ENCODE results near the gene CDCA4. TPM values are rescaled to one million over a fixed set of nuclear protein-coding genes. Genes with fewer than 3 reads are reported as not detected.

Gene CDCA4
- total and polyA plus RNA-seq, 2 donors (not counting 3 experiments of a cell fraction or from before 2014, with no cell fraction given) = 29.9 to 44.5 TPM

DNA sequence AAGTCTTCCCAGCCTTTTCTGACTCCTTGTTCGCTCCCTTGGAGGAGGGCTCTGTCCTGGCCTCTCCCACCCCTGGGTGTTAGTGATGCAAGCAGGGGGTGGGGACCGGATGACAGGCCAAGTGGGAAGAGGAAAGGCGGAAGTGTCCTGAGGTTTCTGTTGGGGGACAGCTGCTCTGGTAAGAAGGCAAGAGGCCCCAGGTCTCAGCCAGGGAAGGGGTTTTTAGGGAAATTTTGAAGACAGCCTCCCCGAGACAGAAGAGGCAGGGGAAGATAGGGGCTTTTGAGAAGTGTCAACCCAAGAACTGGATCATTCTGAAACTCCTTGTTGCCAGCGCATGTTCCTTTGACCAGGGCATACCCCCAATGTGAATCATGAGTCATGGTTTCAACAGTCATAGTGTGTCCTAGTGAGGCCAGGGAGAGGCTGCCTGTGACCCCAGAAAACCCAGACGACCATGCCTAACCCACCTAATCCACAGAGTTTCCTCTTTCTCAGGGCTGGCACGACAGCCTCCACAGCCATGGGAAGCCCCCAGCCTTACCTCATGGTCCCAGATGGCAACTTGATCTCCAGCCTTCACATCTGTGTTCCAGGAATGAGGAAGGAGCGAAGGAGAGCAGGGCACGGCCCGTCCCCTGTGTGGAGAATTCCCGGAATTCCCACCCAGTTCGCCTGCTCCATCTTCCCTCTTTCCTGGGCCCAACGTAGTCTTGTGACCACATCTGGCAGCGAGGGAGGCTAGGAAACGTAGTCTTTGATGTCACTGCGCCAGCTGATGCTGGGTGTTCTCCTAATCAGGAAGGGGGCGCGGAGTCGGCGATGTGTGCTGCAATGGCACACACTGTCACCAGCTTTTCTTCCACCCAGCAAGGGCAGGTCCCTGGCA, 49.2 kb upstream of the CDCA4 start:
- Histone ChIP-seq H3K9me1 (replicated peaks; ENCODE audit: control insufficient read depth, extremely low read depth, insufficient read depth, low read length) (no peaks in the 10 kb centered on the region), H3K4me2 (ENCODE audit: insufficient read depth, low read length) (no peak overlapping the region), H3K79me2 (ENCODE audit: control insufficient read depth, insufficient read depth, low read length) (no peaks in the 10 kb centered on the region), H3K4me1 (ENCODE audit: control insufficient read depth, extremely low read depth, insufficient read depth, low read length) (no peaks in the 10 kb centered on the region), H3K4me3 (replicated peaks in 1 of 3; ENCODE audit: insufficient read depth in 1 of 3, low read depth in 1 of 3, low read length in 3 of 3) (no peak overlapping the region), H3K9me3 (replicated peaks; ENCODE audit: control insufficient read depth, insufficient read depth, low read length) (no peaks in the 10 kb centered on the region), H3K9ac (replicated peaks; ENCODE audit: extremely low read depth, insufficient read depth, low read length) (no peak overlapping the region), H3K27me3 (ENCODE audit: control insufficient read depth in 2 of 2, insufficient read depth in 2 of 2, low read length in 2 of 2) (no peaks in the 10 kb centered on the region), H3K27ac (ENCODE audit: insufficient read depth, low read depth, low read length) (no peak overlapping the region), H2AFZ (ENCODE audit: low read depth, low read length) (no peak overlapping the region), H4K20me1 (replicated peaks; ENCODE audit: control insufficient read depth, extremely low read depth, insufficient read depth, low read length) (no peaks in the 10 kb centered on the region), H3K36me3 (ENCODE audit: control insufficient read depth in 2 of 2, extremely low read depth in 1 of 2, insufficient read depth in 2 of 2, low read length in 2 of 2) (no peaks in the 10 kb centered on the region)
- TF ChIP-seq, protein P1, sequence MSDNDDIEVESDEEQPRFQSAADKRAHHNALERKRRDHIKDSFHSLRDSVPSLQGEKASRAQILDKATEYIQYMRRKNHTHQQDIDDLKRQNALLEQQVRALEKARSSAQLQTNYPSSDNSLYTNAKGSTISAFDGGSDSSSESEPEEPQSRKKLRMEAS (IDR thresholded peaks at IDR 0.05; ENCODE audit: insufficient read depth, insufficient read length) = no peak
- no peak for TF ChIP-seq CTCF (IDR thresholded peaks at IDR 0.05; ENCODE audit: extremely low read depth in 1 of 2, insufficient read depth in 1 of 2, low read depth in 1 of 2, low read length in 2 of 2)
- intact Hi-C loops (cut with micrococcal nuclease) (no loop called here), dilution Hi-C loops (cut with MboI; ENCODE audit: extremely low pct_ligation_motif_present, low sequenced_read_pairs) (loop anchor here (10.0 kb wide), 1 partner anchor 135 kb away; no protein-coding TSS in a partner anchor)
- BruUV-seq (replicated peaks) = no TSS peak
- CTCF ChIA-PET = interaction anchor here (0.8 to 2.2 kb wide), 2 partner anchors 13 to 20 kb away, joined by 4 to 5 read pairs; no protein-coding TSS in a partner anchor
- no peak for DNase-seq (ENCODE audit: low read depth, low spot score)
- FAIRE-seq = no peak
- POLR2A ChIA-PET = no interaction called here

- dilution Hi-C loops (cut with MboI; ENCODE audit: extremely low pct_ligation_motif_present, low sequenced_read_pairs) (no loop called here), intact Hi-C loops (cut with micrococcal nuclease) (no loop called here)
- ChIA-PET CTCF (no interaction called here), POLR2A (no interaction called here)
- no peaks in the 10 kb centered on the region for H3K9me3 ChIP-seq (replicated peaks; ENCODE audit: control insufficient read depth, insufficient read depth, low read length)
- BruUV-seq (replicated peaks) = no TSS peak
- no peaks in the 10 kb centered on the region for H3K27me3 ChIP-seq (ENCODE audit: control insufficient read depth in 2 of 2, insufficient read depth in 2 of 2, low read length in 2 of 2)
- H3K9me1 ChIP-seq (replicated peaks; ENCODE audit: control insufficient read depth, extremely low read depth, insufficient read depth, low read length) = no peaks in the 10 kb centered on the region
- H3K4me3 ChIP-seq (replicated peaks in 1 of 3; ENCODE audit: insufficient read depth in 1 of 3, low read depth in 1 of 3, low read length in 3 of 3) = no peak overlapping the region
- no peak overlapping the region for H3K4me2 ChIP-seq (ENCODE audit: insufficient read depth, low read length)
- no peaks in the 10 kb centered on the region for H4K20me1 ChIP-seq (replicated peaks; ENCODE audit: control insufficient read depth, extremely low read depth, insufficient read depth, low read length)
- no peak overlapping the region for H3K27ac ChIP-seq (ENCODE audit: insufficient read depth, low read depth, low read length)
- H3K9ac ChIP-seq (replicated peaks; ENCODE audit: extremely low read depth, insufficient read depth, low read length) = no peak overlapping the region
- TF ChIP-seq JUN (IDR thresholded peaks at IDR 0.05; ENCODE audit: borderline replicate concordance, insufficient read depth, insufficient read length, low read depth) = no peak
- TF ChIP-seq CTCF (IDR thresholded peaks at IDR 0.05; ENCODE audit: extremely low read depth in 1 of 2, insufficient read depth in 1 of 2, low read depth in 1 of 2, low read length in 2 of 2) = no peak
- no peak for TF ChIP-seq POLR2A (IDR thresholded peaks at IDR 0.05; ENCODE audit: low read depth, low read length)
- no peak for TF ChIP-seq MYC (IDR thresholded peaks at IDR 0.05; ENCODE audit: low read depth, low read length)
- TF ChIP-seq, protein P1 (IDR thresholded peaks at IDR 0.05; ENCODE audit: insufficient read depth, insufficient read length) = no peak
- TF ChIP-seq FOS (IDR thresholded peaks at IDR 0.05; ENCODE audit: borderline replicate concordance, insufficient read depth, low read length) = no peak
- TF ChIP-seq EZH2 (IDR thresholded peaks at IDR 0.05; ENCODE audit: borderline replicate concordance, low read depth, low read length, severe bottlenecking) = no peak
- no peak for TF ChIP-seq GATA2 (IDR thresholded peaks at IDR 0.05; ENCODE audit: insufficient read depth, insufficient read length, low read depth, low read length)
- no peak for TF ChIP-seq POLR2AphosphoS5 (IDR thresholded peaks at IDR 0.05; ENCODE audit: insufficient read depth, low read depth, low read length)
- H2AFZ ChIP-seq (ENCODE audit: low read depth, low read length) = no peak overlapping the region
- FAIRE-seq (no peak), DNase-seq (ENCODE audit: low read depth, low spot score) (no peak)
- H3K79me2 ChIP-seq (ENCODE audit: control insufficient read depth, insufficient read depth, low read length) = no peaks in the 10 kb centered on the region
- no peaks in the 10 kb centered on the region for H3K36me3 ChIP-seq (ENCODE audit: control insufficient read depth in 2 of 2, extremely low read depth in 1 of 2, insufficient read depth in 2 of 2, low read length in 2 of 2)
- no peaks in the 10 kb centered on the region for H3K4me1 ChIP-seq (ENCODE audit: control insufficient read depth, extremely low read depth, insufficient read depth, low read length)
These were observed 48.6 kb upstream of the CDCA4 start for GRCh38 chr14:105069522-105069870.
